IMR-90 (cell line): ENCODE measurements around the gene KCTD19. TPM values are rescaled to one million over a fixed set of nuclear protein-coding genes. Genes with fewer than 3 reads are reported as not detected.

Source experiments
- ATAC-seq: fragments of 200-7000 bp; cut with Tn5 transposase; 2 replicates; pipeline ENCODE4 v1.9.1; 2020; ENCODE audit warnings: low read depth, mild to moderate bottlenecking, moderate library complexity
- BruUV-seq: library from RNA; stranded (reverse); fragments of 400-500 nt; replicated peaks from 2 replicates; lab custom pipeline; 2021; lab: Mats Ljungman, UMichigan
- CTCF ChIA-PET: fragments of 300-600 bp; formaldehyde crosslinking; extraction: SDS; loops from one replicate; lab custom pipeline; 2021; ENCODE audit warnings: antibody characterized with exemption; lab: Yijun Ruan, JAX
- POLR2A ChIA-PET: fragments of 300-600 bp; sonication (Branson Sonifier 250); formaldehyde crosslinking; loops from one replicate; lab custom pipeline; 2022; ENCODE audit warnings: antibody characterized with exemption; ENCODE audit not compliant: unreplicated experiment; lab: Charles Lee
- DNase-seq: peaks from one replicate; pipeline ENCODE4 v3.0.0; 2013
- H2AFZ ChIP-seq: replicated peaks from 2 replicates; pipeline ENCODE3; 2013; ENCODE audit warnings: low read length, mild to moderate bottlenecking; ENCODE audit not compliant: poor library complexity
- H2AK5ac ChIP-seq: 2 replicates; pipeline ENCODE4 v1.6.1; 2013; ENCODE audit warnings: low read depth, low read length, inconsistent platforms
- H2AK9ac ChIP-seq: replicated peaks from 2 replicates; pipeline ENCODE3; 2013; ENCODE audit warnings: mild to moderate bottlenecking, low read depth, low read length, moderate library complexity; ENCODE audit not compliant: poor library complexity
- H2BK120ac ChIP-seq: 2 replicates; pipeline ENCODE4 v1.6.1; 2013; ENCODE audit warnings: low read depth, low read length, inconsistent platforms
- H2BK15ac ChIP-seq: 3 replicates; pipeline ENCODE4 v1.6.1; 2013; ENCODE audit warnings: low read depth, low read length, inconsistent platforms
- H2BK20ac ChIP-seq: 2 replicates; pipeline ENCODE4 v1.6.1; 2013; ENCODE audit warnings: low read depth, mild to moderate bottlenecking, inconsistent platforms, low read length, moderate library complexity
- H2BK5ac ChIP-seq: 2 replicates; pipeline ENCODE4 v1.6.1; 2013; ENCODE audit warnings: mild to moderate bottlenecking, low read depth, low read length, inconsistent platforms; ENCODE audit not compliant: poor library complexity, severe bottlenecking
- H3K14ac ChIP-seq: replicated peaks from 2 replicates; pipeline ENCODE4 v1.6.1; 2013; ENCODE audit warnings: low read depth, low read length, inconsistent platforms
- H3K18ac ChIP-seq: 2 replicates; pipeline ENCODE4 v1.6.1; 2013; ENCODE audit warnings: low read depth, low read length, control low read depth
- H3K23ac ChIP-seq: 2 replicates; pipeline ENCODE4 v1.6.1; 2013; ENCODE audit warnings: low read depth, low read length, inconsistent platforms
- H3K27ac ChIP-seq: 2 replicates; pipeline ENCODE4 v1.5.1; 2013; ENCODE audit warnings: mild to moderate bottlenecking, control low read depth, low read length; ENCODE audit not compliant: insufficient read depth
- H3K27me3 ChIP-seq: 2 replicates; pipeline ENCODE4 v1.6.1; 2013; ENCODE audit warnings: low read length; ENCODE audit not compliant: control insufficient read depth, insufficient read depth
- H3K36me3 ChIP-seq: 2 replicates; pipeline ENCODE4 v1.6.1; 2013; ENCODE audit warnings: low read length, mixed read lengths; ENCODE audit not compliant: control insufficient read depth, insufficient read depth
- H3K4ac ChIP-seq: 2 replicates; pipeline ENCODE4 v1.6.1; 2013; ENCODE audit warnings: low read depth, low read length, inconsistent platforms
- H3K4me1 ChIP-seq: 2 replicates; pipeline ENCODE4 v1.6.1; 2013; ENCODE audit warnings: low read length, mixed read lengths; ENCODE audit not compliant: control insufficient read depth, insufficient read depth
- H3K4me2 ChIP-seq: 2 replicates; pipeline ENCODE4 v1.6.1; 2013; ENCODE audit warnings: low read depth, mild to moderate bottlenecking, control low read depth, low read length, moderate library complexity
- H3K4me3 ChIP-seq: 2 replicates; pipeline ENCODE4 v1.5.1; 2013; ENCODE audit warnings: low read depth, mild to moderate bottlenecking, control low read depth, low read length, moderate library complexity; ENCODE audit not compliant: insufficient read depth
- H3K56ac ChIP-seq: 2 replicates; pipeline ENCODE4 v1.6.1; 2013; ENCODE audit warnings: low read length, inconsistent platforms; ENCODE audit not compliant: insufficient read depth; ENCODE audit errors: extremely low read depth
- H3K79me1 ChIP-seq, 2 experiments: 2 replicates each; pipeline ENCODE4 v1.6.1; 2013; ENCODE audit warnings: low read length in 2 of 2, inconsistent platforms in 1 of 2, low read depth in 1 of 2
- H3K9ac ChIP-seq: 2 replicates; pipeline ENCODE4 v1.6.1; 2013; ENCODE audit warnings: low read depth, low read length, control low read depth
- H3K9me1 ChIP-seq: 2 replicates; pipeline ENCODE4 v1.6.1; 2013; ENCODE audit warnings: low read length, inconsistent platforms; ENCODE audit not compliant: insufficient read depth
- H3K9me3 ChIP-seq: 2 replicates; pipeline ENCODE4 v1.6.1; 2013; ENCODE audit warnings: low read length; ENCODE audit not compliant: control insufficient read depth, insufficient read depth
- H4K20me1 ChIP-seq: 2 replicates; pipeline ENCODE4 v1.6.1; 2013; ENCODE audit warnings: low read length, inconsistent platforms; ENCODE audit not compliant: insufficient read depth
- H4K5ac ChIP-seq: 2 replicates; pipeline ENCODE4 v1.6.1; 2013; ENCODE audit warnings: mild to moderate bottlenecking, low read depth, low read length, control low read depth
- H4K8ac ChIP-seq, 2 experiments: 2 replicates each; pipeline ENCODE4 v1.6.1; 2013; ENCODE audit warnings: low read depth in 2 of 2, low read length in 2 of 2, control low read depth in 1 of 2, inconsistent platforms in 1 of 2
- H4K91ac ChIP-seq: 2 replicates; pipeline ENCODE4 v1.6.1; 2013; ENCODE audit warnings: low read depth, low read length, inconsistent platforms; ENCODE audit not compliant: insufficient read depth
- BHLHE40 ChIP-seq: fragments of 150-350 bp; IDR thresholded peaks from 2 replicates; pipeline ENCODE4 v1.6.1; 2016; ENCODE audit warnings: mild to moderate bottlenecking, low read depth, low read length
- CHD1 ChIP-seq: IDR thresholded peaks from 2 replicates; pipeline ENCODE4 v1.6.1; 2012; ENCODE audit warnings: low read depth, low read length, improper control_type of control experiment
- FOS ChIP-seq: fragments of 150-350 bp; IDR thresholded peaks from 2 replicates; pipeline ENCODE4 v1.6.1; 2016; ENCODE audit warnings: low read depth, low read length
- MAFK ChIP-seq: IDR thresholded peaks from 2 replicates; pipeline ENCODE4 v1.6.1; 2012; ENCODE audit warnings: low read depth, low read length, improper control_type of control experiment
- MXI1 ChIP-seq: IDR thresholded peaks from 2 replicates; pipeline ENCODE4 v1.6.1; 2012; ENCODE audit warnings: low read depth, mild to moderate bottlenecking, low read length, moderate library complexity, borderline replicate concordance
- NFE2L2 ChIP-seq: fragments of 150-350 bp; IDR thresholded peaks from 2 replicates; pipeline ENCODE4 v1.6.1; 2016; ENCODE audit warnings: low read depth, mild to moderate bottlenecking, low read length
- RAD21 ChIP-seq: IDR thresholded peaks from 2 replicates; pipeline ENCODE4 v1.6.1; 2012; ENCODE audit warnings: low read length, improper control_type of control experiment
- RCOR1 ChIP-seq: IDR thresholded peaks from 2 replicates; pipeline ENCODE4 v1.6.1; 2012; ENCODE audit warnings: mild to moderate bottlenecking, low read length, improper control_type of control experiment; ENCODE audit not compliant: insufficient replicate concordance
- RFX5 ChIP-seq: IDR thresholded peaks from 2 replicates; pipeline ENCODE4 v1.8.0; 2012; ENCODE audit warnings: low read depth, mild to moderate bottlenecking, low read length, moderate library complexity
- whole genome bisulfite sequencing, 2 experiments: methylation state at CpG; one replicate each; pipeline versions ENCODE4 v1.1.5 to v1.1.7; 2013; ENCODE audit warnings: missing lambda C conversion rate in 2 of 2; ENCODE audit not compliant: insufficient read length in 1 of 2; ENCODE audit errors: extremely low coverage in 2 of 2; 5-methylcytosine and 5-hydroxymethylcytosine counted together
- dilution Hi-C: fragments of 300-500 bp; cut with HindIII; formaldehyde crosslinking; loops from one replicate; pipeline ENCODE4 v1.14.3; 2018; ENCODE audit warnings: low sequenced_read_pairs; ENCODE audit not compliant: unreplicated experiment
- in situ Hi-C: fragments of 300-500 bp; cut with MboI; formaldehyde crosslinking; loops from 3 replicates; pipeline ENCODE4 v1.14.3; 2019; ENCODE audit warnings: low sequenced_read_pairs, inconsistent platforms, mixed read lengths
- intact Hi-C: fragments of 100-400 bp; cut with micrococcal nuclease; formaldehyde crosslinking; loops from 2 replicates; pipeline ENCODE4 v1.10.0; 2022
- polyA plus RNA-seq, 3 experiments: library from polyadenylated mRNA; depleted of rRNA; stranded (reverse); fragments of >200 nt; gene quantifications; 2 replicates each; pipeline ENCODE4 v1.2.3, GENCODE V29; 2012; ENCODE audit warnings: low replicate concordance in 1 of 3
- total RNA-seq: library from RNA; depleted of rRNA; stranded (reverse); fragments of >200 nt; gene quantifications from 2 replicates; pipeline ENCODE4 v1.2.3, GENCODE V29; 2012
- TF ChIP-seq, protein P1 (sequence below): fragments of 150-350 bp; IDR thresholded peaks from 2 replicates; pipeline ENCODE4 v1.6.1; 2017; ENCODE audit warnings: mild to moderate bottlenecking, antibody characterized with exemption, low read length, low read depth
- TF ChIP-seq, protein P2 (sequence below): conservative IDR thresholded peaks from 2 replicates; pipeline ENCODE4 v1.5.1; 2012; ENCODE audit warnings: mild to moderate bottlenecking, low read depth, low read length, improper control_type of control experiment

Gene KCTD19
- total and polyA plus RNA-seq, 2 of the 4 experiments (the other 2 are of a cell fraction) = under 0.01 to 0.07 TPM

DNA sequence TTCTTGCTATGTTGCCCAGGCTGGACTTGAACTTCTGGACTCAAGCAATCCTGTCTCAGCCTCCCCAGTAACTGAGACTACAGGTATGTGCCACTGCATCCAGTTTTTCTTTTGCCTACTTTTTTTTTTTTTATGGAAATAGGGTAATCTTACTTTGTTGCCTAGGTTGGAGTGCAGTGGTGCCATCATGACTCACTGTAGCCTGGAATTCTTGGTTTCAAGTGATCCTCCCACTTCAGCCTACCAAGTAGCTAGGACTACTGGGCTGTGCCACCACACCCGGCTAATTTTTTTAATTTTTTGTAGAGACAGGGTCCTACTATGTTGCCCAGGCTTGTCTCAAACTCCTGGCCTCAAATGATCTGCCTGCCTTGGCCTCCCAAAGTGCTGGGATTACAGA lies 10.1 kb upstream of the KCTD19 start:
- H3K18ac ChIP-seq = no peak overlapping the region
- ATAC-seq (no peak), DNase-seq (no peak)
- no peak overlapping the region for H3K23ac ChIP-seq
- no peak overlapping the region for H2BK15ac ChIP-seq
- no peak overlapping the region for H2AK9ac ChIP-seq
- H3K9ac ChIP-seq = no peak overlapping the region
- no peak overlapping the region for H2AFZ ChIP-seq
- H2BK120ac ChIP-seq = no peak overlapping the region
- no peaks in the 10 kb centered on the region for H3K4me1 ChIP-seq
- TF ChIP-seq BHLHE40 = no peak
- no peak for TF ChIP-seq CHD1
- TF ChIP-seq RAD21 = no peak
- TF ChIP-seq MAFK = no peak
- no peak for TF ChIP-seq RCOR1
- no peak for TF ChIP-seq FOS
- no peak for TF ChIP-seq NFE2L2
- no peak for TF ChIP-seq RFX5
- TF ChIP-seq, protein P1, sequence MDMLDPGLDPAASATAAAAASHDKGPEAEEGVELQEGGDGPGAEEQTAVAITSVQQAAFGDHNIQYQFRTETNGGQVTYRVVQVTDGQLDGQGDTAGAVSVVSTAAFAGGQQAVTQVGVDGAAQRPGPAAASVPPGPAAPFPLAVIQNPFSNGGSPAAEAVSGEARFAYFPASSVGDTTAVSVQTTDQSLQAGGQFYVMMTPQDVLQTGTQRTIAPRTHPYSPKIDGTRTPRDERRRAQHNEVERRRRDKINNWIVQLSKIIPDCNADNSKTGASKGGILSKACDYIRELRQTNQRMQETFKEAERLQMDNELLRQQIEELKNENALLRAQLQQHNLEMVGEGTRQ = no peak
- TF ChIP-seq, protein P2, sequence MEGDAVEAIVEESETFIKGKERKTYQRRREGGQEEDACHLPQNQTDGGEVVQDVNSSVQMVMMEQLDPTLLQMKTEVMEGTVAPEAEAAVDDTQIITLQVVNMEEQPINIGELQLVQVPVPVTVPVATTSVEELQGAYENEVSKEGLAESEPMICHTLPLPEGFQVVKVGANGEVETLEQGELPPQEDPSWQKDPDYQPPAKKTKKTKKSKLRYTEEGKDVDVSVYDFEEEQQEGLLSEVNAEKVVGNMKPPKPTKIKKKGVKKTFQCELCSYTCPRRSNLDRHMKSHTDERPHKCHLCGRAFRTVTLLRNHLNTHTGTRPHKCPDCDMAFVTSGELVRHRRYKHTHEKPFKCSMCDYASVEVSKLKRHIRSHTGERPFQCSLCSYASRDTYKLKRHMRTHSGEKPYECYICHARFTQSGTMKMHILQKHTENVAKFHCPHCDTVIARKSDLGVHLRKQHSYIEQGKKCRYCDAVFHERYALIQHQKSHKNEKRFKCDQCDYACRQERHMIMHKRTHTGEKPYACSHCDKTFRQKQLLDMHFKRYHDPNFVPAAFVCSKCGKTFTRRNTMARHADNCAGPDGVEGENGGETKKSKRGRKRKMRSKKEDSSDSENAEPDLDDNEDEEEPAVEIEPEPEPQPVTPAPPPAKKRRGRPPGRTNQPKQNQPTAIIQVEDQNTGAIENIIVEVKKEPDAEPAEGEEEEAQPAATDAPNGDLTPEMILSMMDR = no peak
- TF ChIP-seq MXI1 = no peak
- H2BK20ac ChIP-seq = no peak overlapping the region
- H3K56ac ChIP-seq = no peak overlapping the region
- H4K91ac ChIP-seq = no peak overlapping the region
- ChIA-PET CTCF (no interaction called here), POLR2A (no interaction called here)
- intact Hi-C loops = no loop called here
- H2AK5ac ChIP-seq = no peak overlapping the region
- no peaks in the 10 kb centered on the region for H3K36me3 ChIP-seq
- no peak overlapping the region for H4K8ac ChIP-seq
- no peaks in the 10 kb centered on the region for H3K9me1 ChIP-seq
- dilution Hi-C loops = no loop called here
- BruUV-seq = no TSS peak
- no peaks in the 10 kb centered on the region for H3K27me3 ChIP-seq
- no peaks in the 10 kb centered on the region for H4K20me1 ChIP-seq
- H3K79me1 ChIP-seq = no peaks in the 10 kb centered on the region
- H2BK5ac ChIP-seq = no peak overlapping the region
- H3K4me3 ChIP-seq = no peak overlapping the region
- H3K9me3 ChIP-seq = no peaks in the 10 kb centered on the region
- no peak overlapping the region for H3K4me2 ChIP-seq
- in situ Hi-C loops = no loop called here
- 88% methylated on average over 1 of the region's 1 CpG; no CpG with 5 or more reads in 1 of the 2 experiments for WGBS, 2 experiments
- no peak overlapping the region for H4K5ac ChIP-seq
- no peak overlapping the region for H3K4ac ChIP-seq
- H3K14ac ChIP-seq = no peak overlapping the region
- H3K27ac ChIP-seq = no peak overlapping the region
